Activated B cell treated with CpG ODN at 0.5 μM for 24 hours (primary cell): ENCODE measurements around the gene PTAR1. TPM values are rescaled to one million over a fixed set of nuclear protein-coding genes. Genes with fewer than 3 reads are reported as not detected.

ENCODE experiments used
- ATAC-seq: fragments of 200-7000 bp; cut with Tn5 transposase; one replicate; pipeline ENCODE4 v1.10.0; 2021; ENCODE audit warnings: low read depth, mild to moderate bottlenecking, moderate library complexity
- CTCF ChIA-PET: fragments of 350-600 bp; sonication (Branson Sonifier 250); formaldehyde crosslinking; loops from one replicate; lab custom pipeline; 2021; ENCODE audit warnings: antibody characterized with exemption; lab: Charles Lee
- POLR2A ChIA-PET: fragments of 350-600 bp; sonication (Branson Sonifier 250); formaldehyde crosslinking; loops from one replicate; lab custom pipeline; 2021; ENCODE audit warnings: antibody characterized with exemption; lab: Charles Lee
- DNase-seq: peaks from one replicate; pipeline ENCODE4 v3.0.0; 2022
- H3K27ac Mint-ChIP-seq: one replicate; pipeline ENCODE4 v1.8.0; 2020; ENCODE audit warnings: mixed read lengths
- H3K27me3 Mint-ChIP-seq: one replicate; pipeline ENCODE4 v1.8.0; 2021; ENCODE audit warnings: mixed read lengths
- H3K36me3 Mint-ChIP-seq: one replicate; pipeline ENCODE4 v1.8.0; 2021; ENCODE audit warnings: low read depth, mixed read lengths
- H3K4me1 Mint-ChIP-seq: one replicate; pipeline ENCODE4 v1.8.0; 2021; ENCODE audit warnings: mixed read lengths
- H3K4me3 Mint-ChIP-seq: one replicate; pipeline ENCODE4 v1.8.0; 2020; ENCODE audit warnings: mild to moderate bottlenecking, mixed read lengths
- H3K9me3 Mint-ChIP-seq: one replicate; pipeline ENCODE4 v1.8.0; 2020; ENCODE audit warnings: mixed read lengths
- CTCF ChIP-seq: fragments of 200-600 bp; IDR thresholded peaks from one replicate; pipeline ENCODE4 v1.8.0; 2022; ENCODE audit warnings: antibody characterized with exemption, mild to moderate bottlenecking
- intact Hi-C: fragments of 100-400 bp; cut with micrococcal nuclease; formaldehyde crosslinking; loops from one replicate; pipeline ENCODE4 v1.15.1; 2024
- total RNA-seq: library from RNA; stranded (reverse); gene quantifications from 2 replicates; pipeline ENCODE4 v1.2.3, GENCODE V29; 2022

The PTAR1 gene
- total RNA-seq, 1 donor from 2014 or later, result 49.5 TPM

- ChIA-PET CTCF (no interaction called here), POLR2A (no interaction called here)
- TF ChIP-seq CTCF, result no peak
- DNase-seq, result no peak
- ATAC-seq, result no peak
- no peak overlapping the region for H3K27ac Mint-ChIP-seq
- intact Hi-C loops, result no loop called here
- no peaks in the 10 kb centered on the region for H3K36me3 Mint-ChIP-seq
- no peak overlapping the region for H3K4me3 Mint-ChIP-seq
- H3K27me3 Mint-ChIP-seq, result peaks cover 4% of the 10 kb centered on the region
- H3K9me3 Mint-ChIP-seq, result peaks cover 14% of the 10 kb centered on the region
- H3K4me1 Mint-ChIP-seq, result no peaks in the 10 kb centered on the region
Observed at GRCh38 chr9:69689991-69690538, 69.7 kb downstream of the PTAR1 start.

GRCh38 chr9:69683927-69684326 lies 75.9 kb downstream of the PTAR1 start:
- ATAC-seq (no peak), DNase-seq (no peak)
- intact Hi-C loops, result no loop called here
- no peaks in the 10 kb centered on the region for H3K36me3 Mint-ChIP-seq
- H3K9me3 Mint-ChIP-seq, result no peaks in the 10 kb centered on the region
- H3K4me1 Mint-ChIP-seq, result no peaks in the 10 kb centered on the region
- H3K27ac Mint-ChIP-seq, result no peak overlapping the region
- TF ChIP-seq CTCF, result no peak
- no peaks in the 10 kb centered on the region for H3K27me3 Mint-ChIP-seq
- no peak overlapping the region for H3K4me3 Mint-ChIP-seq
- ChIA-PET CTCF (no interaction called here), POLR2A (no interaction called here)

- no peak overlapping the region for H3K27ac Mint-ChIP-seq
- no peaks in the 10 kb centered on the region for H3K36me3 Mint-ChIP-seq
- intact Hi-C loops, result no loop called here
- ChIA-PET POLR2A (no interaction called here), CTCF (no interaction called here)
- DNase-seq, result no peak
- no peak for TF ChIP-seq CTCF
- no peak overlapping the region for H3K4me3 Mint-ChIP-seq
- no peaks in the 10 kb centered on the region for H3K9me3 Mint-ChIP-seq
- H3K27me3 Mint-ChIP-seq, result peaks cover 10% of the 10 kb centered on the region
- no peak for ATAC-seq
- no peaks in the 10 kb centered on the region for H3K4me1 Mint-ChIP-seq
Observed at GRCh38 chr9:69678843-69679538, 80.8 kb downstream of the PTAR1 start.

GRCh38 chr9:69677931-69678330 lies 81.9 kb downstream of the PTAR1 start:
- DNase-seq, result no peak
- ChIA-PET POLR2A (no interaction called here), CTCF (no interaction called here)
- no peaks in the 10 kb centered on the region for H3K36me3 Mint-ChIP-seq
- intact Hi-C loops, result no loop called here
- H3K9me3 Mint-ChIP-seq, result no peaks in the 10 kb centered on the region
- TF ChIP-seq CTCF, result no peak
- H3K4me3 Mint-ChIP-seq, result no peak overlapping the region
- H3K27me3 Mint-ChIP-seq, result peaks cover 14% of the 10 kb centered on the region
- ATAC-seq, result no peak
- H3K4me1 Mint-ChIP-seq, result peaks cover 4% of the 10 kb centered on the region
- H3K27ac Mint-ChIP-seq, result no peak overlapping the region

GRCh38 chr9:69675563-69675962 lies 84.2 kb downstream of the PTAR1 start:
- Mint-ChIP-seq H3K27ac (no peak overlapping the region), H3K4me3 (no peak overlapping the region), H3K9me3 (no peaks in the 10 kb centered on the region), H3K27me3 (peaks cover 27% of the 10 kb centered on the region), H3K36me3 (no peaks in the 10 kb centered on the region), H3K4me1 (peaks cover 18% of the 10 kb centered on the region)
- intact Hi-C loops, result no loop called here
- DNase-seq (no peak), ATAC-seq (no peak)
- no peak for TF ChIP-seq CTCF
- POLR2A ChIA-PET, result no interaction called here
- CTCF ChIA-PET, result no interaction called here
